HG02852 (cell line): ENCODE measurements around the gene POFUT2.
"Not testable (repeated sequence)": the region's sequence is repeated elsewhere in the genome, so short reads cannot be mapped to it uniquely, and the experiment has no call there.

Source experiments
- ATAC-seq: cut with Tn5 transposase; IDR thresholded peaks from one replicate; pipeline ENCODE4 v1.9.1; 2021; ENCODE audit warnings: mild to moderate bottlenecking, moderate library complexity; ENCODE audit not compliant: unreplicated experiment

Gene POFUT2

GRCh38 chr21:45310459-45310858, 22.8 kb upstream of the POFUT2 start:
- no peak for ATAC-seq

DNA sequence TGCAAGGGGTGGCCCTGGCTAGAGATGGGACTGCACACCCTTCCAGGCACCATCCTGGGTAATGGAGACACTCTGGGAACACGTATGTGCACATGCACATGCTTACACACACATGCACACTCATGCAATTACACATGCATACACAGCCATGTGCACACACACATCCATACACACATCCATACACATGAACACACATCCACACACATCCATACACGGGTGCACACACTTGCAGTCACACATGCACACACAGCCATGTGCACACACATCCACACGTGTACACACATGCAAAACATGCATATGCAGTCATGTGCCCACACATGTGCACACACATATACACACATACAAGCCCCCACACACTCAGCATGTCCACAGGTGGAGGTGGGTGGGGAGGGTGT, 22.3 kb upstream of the POFUT2 start:
- no peak for ATAC-seq

GRCh38 chr21:45309069-45309986, 21.6 kb upstream of the POFUT2 start:
- ATAC-seq, result no peak

DNA sequence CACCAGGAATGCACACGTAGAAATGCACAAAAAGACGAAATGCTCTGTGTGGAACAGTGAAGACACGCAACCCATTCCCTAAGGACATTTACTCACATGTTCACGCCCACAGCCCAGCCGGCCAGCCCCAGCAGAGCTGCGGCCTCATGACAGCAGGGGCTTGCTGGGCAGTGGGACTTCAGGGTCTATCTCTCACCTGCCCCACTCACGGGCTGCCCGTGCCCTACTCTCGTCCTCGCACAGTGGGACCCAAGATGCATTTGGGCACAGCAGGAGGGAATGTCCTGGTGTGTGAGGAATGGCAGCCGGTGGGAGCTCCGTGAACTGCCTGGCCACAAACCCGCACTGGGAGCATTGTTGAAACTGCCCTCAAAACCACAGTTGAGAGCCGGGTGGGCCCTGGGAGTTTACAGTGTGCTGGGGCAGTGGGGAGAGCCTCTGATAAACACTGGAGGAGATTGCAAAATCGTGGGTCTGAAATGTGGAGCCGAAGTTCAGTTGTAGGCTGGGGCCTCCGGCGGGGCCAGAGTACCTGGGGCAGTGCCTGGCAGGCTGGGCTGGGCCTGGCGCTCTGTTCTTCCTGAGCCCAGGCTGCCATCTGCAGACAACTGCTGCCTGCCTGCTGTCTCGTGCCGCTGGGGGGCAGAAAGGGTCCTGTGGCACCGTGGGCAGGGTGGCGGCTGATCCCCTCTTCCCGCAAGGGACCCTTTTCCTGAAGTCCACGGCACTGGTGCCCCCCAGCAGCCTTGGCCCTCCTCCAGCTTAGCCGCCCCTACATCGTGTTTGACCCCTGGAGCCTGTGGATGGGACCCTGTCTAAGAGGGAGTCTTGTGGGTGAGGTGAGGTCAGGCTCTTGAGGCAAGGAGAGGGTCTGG, 20.7 kb upstream of the POFUT2 start:
- no peak for ATAC-seq

GRCh38 chr21:45307597-45308158, 20.0 kb upstream of the POFUT2 start:
- not testable (repeated sequence) for ATAC-seq

- ATAC-seq, result no peak
Measured at GRCh38 chr21:45306832-45307571, 19.3 kb upstream of the POFUT2 start.

- ATAC-seq, result no peak
Measured at GRCh38 chr21:45306453-45306831, 18.7 kb upstream of the POFUT2 start.

GRCh38 chr21:45305836-45306235, 18.1 kb upstream of the POFUT2 start:
- ATAC-seq, result no peak

- no peak for ATAC-seq
Measured at GRCh38 chr21:45304945-45305344, 17.2 kb upstream of the POFUT2 start.

- ATAC-seq, result no peak
Measured at GRCh38 chr21:45304476-45304830, 16.8 kb upstream of the POFUT2 start.

- ATAC-seq, result no peak
Measured at GRCh38 chr21:45303751-45304475, 16.2 kb upstream of the POFUT2 start.

DNA sequence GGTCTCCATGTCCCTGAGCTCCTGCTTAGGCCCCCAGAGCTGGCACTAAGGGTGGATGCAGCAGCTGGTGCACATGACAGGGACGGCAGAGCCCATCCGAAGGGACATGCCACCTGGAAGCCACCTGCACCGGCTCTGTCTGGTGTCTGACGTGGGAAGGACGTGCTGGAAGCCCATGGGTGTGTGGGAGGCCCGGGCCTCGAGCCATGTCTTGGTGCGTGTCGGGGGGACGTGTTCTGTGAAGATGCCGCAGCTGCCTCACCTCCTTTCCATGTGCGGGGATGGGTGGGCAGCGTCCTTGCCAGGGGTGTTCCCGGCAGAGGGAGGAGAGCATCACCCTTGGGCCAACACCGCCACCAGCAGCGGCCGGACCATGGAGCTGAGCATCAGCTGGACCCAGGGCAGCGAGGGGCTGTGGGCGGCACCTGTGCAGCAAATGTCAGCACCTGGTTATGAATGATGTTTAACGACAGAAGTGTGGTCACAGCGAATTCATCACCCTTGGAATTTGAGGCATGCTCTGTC, 15.5 kb upstream of the POFUT2 start:
- ATAC-seq, result no peak

DNA sequence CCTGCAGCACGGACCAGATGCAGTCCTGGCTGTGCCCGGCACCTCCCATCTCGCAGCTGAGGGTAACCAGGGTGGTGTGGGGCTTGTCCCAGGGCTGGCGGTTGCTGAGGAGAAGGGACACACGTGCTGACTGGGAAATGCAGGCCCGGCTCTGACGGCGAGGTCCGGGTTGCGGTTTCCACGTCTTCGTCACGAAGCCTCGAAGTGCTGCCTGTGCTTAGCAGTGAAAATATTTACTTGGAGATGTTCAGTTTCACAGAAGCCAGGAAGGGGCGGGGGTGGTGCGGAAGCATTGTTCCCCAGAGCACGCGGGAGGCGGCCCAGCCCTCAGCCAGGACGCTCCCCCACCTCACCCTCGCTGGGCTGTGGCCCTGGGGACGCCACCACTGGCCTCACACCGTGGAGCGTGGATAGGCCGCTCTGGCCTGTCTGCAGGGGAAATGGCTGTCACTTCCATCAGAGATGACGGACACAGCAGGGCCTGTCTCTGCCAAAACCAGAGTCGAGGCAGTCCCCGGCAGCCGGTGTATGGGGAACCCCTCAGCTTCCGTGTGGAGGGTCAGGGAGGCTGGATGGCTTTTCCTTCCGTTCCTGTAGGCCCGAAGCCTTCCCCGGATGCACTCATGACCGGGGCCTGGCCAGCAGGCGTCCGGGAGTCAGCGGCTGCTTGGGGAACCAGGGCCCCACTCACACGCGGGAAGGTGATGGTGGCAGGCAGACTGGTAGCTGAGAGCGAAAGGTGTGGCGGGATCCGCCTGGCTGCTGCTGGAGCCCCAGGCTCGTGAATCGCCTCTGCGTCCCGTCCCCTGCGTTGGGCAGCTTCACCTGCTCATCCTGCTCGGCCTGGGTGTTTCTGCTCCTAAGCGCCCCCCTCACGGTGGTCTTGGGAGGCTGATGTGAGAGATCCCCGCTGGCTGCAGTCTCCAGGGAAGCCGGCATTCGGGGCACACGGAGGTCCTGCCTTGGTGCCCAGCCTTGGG, 14.7 kb upstream of the POFUT2 start:
- ATAC-seq, result no peak

GRCh38 chr21:45301521-45302081, 13.9 kb upstream of the POFUT2 start:
- ATAC-seq, result no peak

GRCh38 chr21:45300786-45301520, 13.3 kb upstream of the POFUT2 start:
- ATAC-seq, result no peak

DNA sequence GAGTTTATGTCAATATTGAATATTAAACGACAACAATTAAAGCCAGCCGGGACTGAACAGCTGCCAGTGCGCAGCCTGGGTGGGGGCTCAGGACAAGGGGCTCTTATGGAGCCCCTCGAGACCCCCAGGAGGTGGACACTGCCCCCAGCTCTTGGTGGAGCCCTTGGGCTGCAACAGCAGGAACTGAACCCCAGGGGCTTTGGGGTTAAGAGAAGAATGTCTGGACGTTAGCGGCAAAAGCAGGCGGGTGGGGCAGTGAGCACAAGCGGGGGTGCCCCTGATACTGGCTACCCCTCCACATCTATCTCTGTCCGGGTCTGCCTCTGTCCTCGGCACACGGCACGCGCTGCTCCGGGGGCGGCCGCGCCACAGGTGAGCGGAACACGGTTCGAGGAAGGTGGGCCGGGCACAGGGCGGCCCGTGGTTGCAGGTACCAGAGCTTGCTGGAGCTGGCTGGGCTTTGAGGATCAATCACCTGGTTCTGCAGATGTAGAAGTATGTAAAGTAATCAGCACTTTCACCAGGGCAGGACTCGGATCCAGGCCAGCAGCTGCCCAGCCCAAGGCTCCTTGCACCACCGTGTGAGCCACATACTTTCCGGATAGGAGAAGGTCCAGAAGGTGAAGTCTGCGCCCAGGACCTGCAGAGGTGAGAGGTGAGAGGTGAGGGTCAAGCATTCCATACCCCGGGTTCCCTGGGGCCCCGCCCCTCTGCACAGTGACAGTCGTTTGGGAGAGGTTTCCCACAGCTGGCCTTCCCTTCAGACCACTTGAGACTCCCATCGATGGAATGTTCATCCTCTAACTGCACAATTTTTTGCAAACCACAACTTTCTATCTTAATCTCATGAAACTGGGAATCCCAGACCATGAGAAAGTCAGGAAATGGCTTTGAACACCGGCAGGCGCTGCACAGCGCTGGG, 12.4 kb upstream of the POFUT2 start:
- ATAC-seq, result no peak
